Karpas-422 (cell line): Measurements from ENCODE around the gene BTC. TPM values are rescaled to one million over a fixed set of nuclear protein-coding genes. Genes with fewer than 3 reads are reported as not detected.

ENCODE experiments used
- DNase-seq: peaks from one replicate; pipeline ENCODE4 v3.0.0-alpha.2; 2015
- H2AFZ ChIP-seq: fragments of 200-600 bp; sonication (generic); 2 replicates; pipeline ENCODE4 v1.6.1; 2014; ENCODE audit warnings: antibody characterized with exemption, low read length, mixed read lengths
- H3K27ac ChIP-seq: fragments of 200-600 bp; sonication (generic); 2 replicates; pipeline ENCODE4 v1.5.1; 2014; ENCODE audit warnings: mild to moderate bottlenecking, low read length, moderate library complexity
- H3K27me3 ChIP-seq: fragments of 200-600 bp; sonication (generic); 2 replicates; pipeline ENCODE4 v1.6.1; 2014; ENCODE audit warnings: low read length, mixed read lengths
- H3K36me3 ChIP-seq: fragments of 200-600 bp; sonication (generic); 2 replicates; pipeline ENCODE4 v1.6.1; 2014; ENCODE audit warnings: low read length, mixed read lengths; ENCODE audit not compliant: insufficient read depth
- H3K4me1 ChIP-seq: fragments of 200-600 bp; sonication (generic); 2 replicates; pipeline ENCODE4 v1.6.1; 2014; ENCODE audit warnings: mild to moderate bottlenecking, low read length, mixed read lengths
- H3K4me2 ChIP-seq: fragments of 200-600 bp; sonication (generic); 2 replicates; pipeline ENCODE4 v1.6.1; 2014; ENCODE audit warnings: low read length, low read depth, mild to moderate bottlenecking; ENCODE audit not compliant: poor library complexity, severe bottlenecking
- H3K4me3 ChIP-seq: fragments of 200-600 bp; sonication (generic); 2 replicates; pipeline ENCODE4 v1.5.1; 2014; ENCODE audit warnings: mild to moderate bottlenecking, antibody characterized with exemption, low read length, mixed read lengths
- H3K79me2 ChIP-seq: fragments of 200-600 bp; sonication (generic); 2 replicates; pipeline ENCODE4 v1.6.1; 2014; ENCODE audit warnings: mild to moderate bottlenecking, low read length, mixed read lengths
- H3K9ac ChIP-seq: fragments of 200-600 bp; sonication (generic); 2 replicates; pipeline ENCODE4 v1.6.0; 2014; ENCODE audit warnings: low read length
- H3K9me2 ChIP-seq: fragments of 200-600 bp; sonication (generic), shearing (Covaris generic); replicated peaks from 2 replicates; pipeline ENCODE4 v1.6.0; 2014; ENCODE audit warnings: mild to moderate bottlenecking, low read length, moderate library complexity; ENCODE audit not compliant: insufficient read depth
- H3K9me3 ChIP-seq: fragments of 300-700, 200-600 bp; sonication (generic); 2 replicates; pipeline ENCODE4 v1.6.1; 2014; ENCODE audit warnings: low read length, mixed read lengths
- H4K20me1 ChIP-seq: fragments of 200-600 bp; sonication (generic); 2 replicates; pipeline ENCODE4 v1.6.1; 2014; ENCODE audit warnings: mild to moderate bottlenecking, antibody characterized with exemption, low read length, low read depth; ENCODE audit not compliant: insufficient read depth
- total RNA-seq: library from RNA; depleted of rRNA; stranded (reverse); fragments of >200 nt; shearing (Covaris generic); gene quantifications from 2 replicates; pipeline ENCODE4 v1.2.3, GENCODE V29; 2014; ENCODE audit warnings: low replicate concordance; rRNA removed

Gene BTC, protein sequence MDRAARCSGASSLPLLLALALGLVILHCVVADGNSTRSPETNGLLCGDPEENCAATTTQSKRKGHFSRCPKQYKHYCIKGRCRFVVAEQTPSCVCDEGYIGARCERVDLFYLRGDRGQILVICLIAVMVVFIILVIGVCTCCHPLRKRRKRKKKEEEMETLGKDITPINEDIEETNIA
- not detected in 2 replicates for total RNA-seq

DNA sequence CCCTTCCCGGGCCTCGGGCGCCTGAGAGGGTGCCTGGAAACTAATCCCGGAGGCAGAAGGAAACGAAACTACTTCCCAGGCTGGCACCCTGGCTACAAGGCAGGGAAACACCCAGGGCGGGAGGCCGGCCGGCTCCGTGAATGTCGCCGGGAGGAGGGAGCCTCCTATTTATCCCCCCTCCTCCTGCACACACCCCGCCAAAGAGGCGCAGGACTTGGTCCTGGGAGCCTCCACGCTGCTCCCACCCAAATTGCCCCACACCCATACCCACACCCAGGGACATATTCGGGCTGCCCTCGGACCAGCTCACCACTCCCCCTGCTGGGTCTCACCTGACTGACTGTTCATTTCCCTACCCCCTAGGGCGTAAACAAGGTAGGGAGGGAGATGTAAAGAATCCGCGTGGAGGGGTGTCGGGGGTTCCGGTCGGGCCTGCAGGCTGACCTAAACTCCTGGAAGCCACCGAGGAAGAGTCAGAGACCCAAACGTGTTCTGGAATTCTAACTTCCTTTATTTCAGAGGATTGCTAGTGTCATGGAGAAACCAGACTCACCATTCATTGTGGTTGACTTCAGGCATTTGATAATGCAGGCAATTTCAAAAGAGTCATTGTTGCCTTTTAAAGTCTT is at the start of gene BTC:
Gene BTC (minus strand): TSS at position 142 of the 629 bp plus-strand sequence. CDS start 198 bp downstream, outside the sequence.
- H3K9ac ChIP-seq = peak within 1 kb of the TSS; percentile 35; the same call in 1 of the 2 replicates
- no peak within 1 kb of the TSS for H2AFZ ChIP-seq
- no peaks in the 10 kb centered on the region for H3K9me2 ChIP-seq
- no peaks in the 10 kb centered on the region for H3K9me3 ChIP-seq
- no peaks in the 10 kb centered on the region for H3K27me3 ChIP-seq
- no peaks in the 10 kb centered on the region for H3K36me3 ChIP-seq
- no peaks in the 10 kb centered on the region for H4K20me1 ChIP-seq
- no peak within 1 kb of the TSS for H3K27ac ChIP-seq
- no peaks in the 10 kb centered on the region for H3K79me2 ChIP-seq
- DNase-seq = no peak
- H3K4me1 ChIP-seq = peaks cover 13% of the 10 kb centered on the region
- H3K4me3 ChIP-seq = peak within 1 kb of the TSS; percentile 50; the same call in 1 of the 2 replicates
- peak within 1 kb of the TSS; percentile 58 for H3K4me2 ChIP-seq

DNA sequence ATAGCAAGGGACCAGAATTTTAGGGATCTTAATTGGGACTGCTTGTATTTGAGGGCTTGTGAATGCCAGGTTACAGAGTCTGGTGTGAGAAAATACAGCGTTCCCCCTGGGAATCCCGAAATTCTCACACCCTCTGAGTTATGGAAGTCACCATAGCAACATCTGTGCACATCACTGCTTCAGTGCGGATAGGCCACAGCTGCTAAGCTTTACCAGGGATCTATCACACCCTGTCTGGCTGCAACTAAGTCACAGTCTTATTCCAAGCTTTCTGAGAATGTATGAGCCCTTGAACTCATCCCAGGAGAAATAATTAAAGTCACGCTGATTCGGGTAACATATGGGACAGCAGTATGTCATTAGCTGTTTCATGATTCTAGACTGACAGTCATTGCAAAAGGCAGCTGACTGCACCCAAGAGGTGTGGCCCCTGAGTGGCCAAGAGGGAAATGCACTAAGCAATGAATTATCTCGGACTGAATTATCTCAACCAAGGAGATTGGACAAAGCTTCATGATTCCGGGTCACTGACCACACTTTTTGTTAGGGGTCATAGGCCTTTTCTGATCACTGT is 46.7 kb upstream of the BTC start:
- no peak for DNase-seq
- Histone ChIP-seq H3K79me2 (no peaks in the 10 kb centered on the region), H3K27me3 (no peaks in the 10 kb centered on the region), H3K4me1 (no peaks in the 10 kb centered on the region), H2AFZ (no peak overlapping the region), H3K9ac (no peak overlapping the region), H3K4me3 (no peak overlapping the region), H3K36me3 (no peaks in the 10 kb centered on the region), H3K9me3 (no peaks in the 10 kb centered on the region), H3K4me2 (no peak overlapping the region), H4K20me1 (no peaks in the 10 kb centered on the region), H3K9me2 (no peaks in the 10 kb centered on the region), H3K27ac (no peak overlapping the region)

DNA sequence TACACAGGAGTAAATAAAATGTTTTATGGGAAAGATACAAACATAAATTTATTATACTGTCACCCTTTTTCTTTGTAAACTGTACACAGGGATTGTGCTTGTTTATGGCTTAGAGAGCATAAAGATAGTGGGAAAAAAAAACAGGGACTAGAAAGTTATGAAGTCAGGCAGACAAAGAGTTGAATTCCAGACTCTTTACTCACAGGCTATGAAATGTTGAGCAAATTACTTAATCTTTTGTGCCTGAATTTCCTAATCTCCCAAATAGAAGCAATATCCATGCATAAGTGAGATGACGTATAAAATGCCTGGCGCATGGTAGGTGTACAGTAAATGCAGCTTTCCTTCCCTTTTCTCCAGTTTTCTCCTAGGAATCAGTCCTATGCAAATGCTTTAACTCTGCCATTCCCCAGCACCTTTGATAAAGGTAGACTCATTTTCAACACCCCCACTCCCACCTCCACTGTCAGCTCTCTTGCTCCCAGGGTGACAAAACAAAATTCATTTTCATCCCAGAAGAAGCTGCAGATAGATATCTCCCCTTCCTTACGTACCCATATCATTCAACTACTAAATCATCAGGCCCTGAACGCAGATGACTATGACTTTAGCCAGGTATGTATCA is 44.5 kb upstream of the BTC start:
- Histone ChIP-seq H3K9ac (no peak overlapping the region), H3K79me2 (no peaks in the 10 kb centered on the region), H3K4me2 (no peak overlapping the region), H3K4me1 (no peaks in the 10 kb centered on the region), H3K27ac (no peak overlapping the region), H3K36me3 (no peaks in the 10 kb centered on the region), H3K9me2 (no peaks in the 10 kb centered on the region), H2AFZ (no peak overlapping the region), H4K20me1 (no peaks in the 10 kb centered on the region), H3K9me3 (no peaks in the 10 kb centered on the region), H3K4me3 (no peak overlapping the region), H3K27me3 (no peaks in the 10 kb centered on the region)
- DNase-seq = no peak

DNA sequence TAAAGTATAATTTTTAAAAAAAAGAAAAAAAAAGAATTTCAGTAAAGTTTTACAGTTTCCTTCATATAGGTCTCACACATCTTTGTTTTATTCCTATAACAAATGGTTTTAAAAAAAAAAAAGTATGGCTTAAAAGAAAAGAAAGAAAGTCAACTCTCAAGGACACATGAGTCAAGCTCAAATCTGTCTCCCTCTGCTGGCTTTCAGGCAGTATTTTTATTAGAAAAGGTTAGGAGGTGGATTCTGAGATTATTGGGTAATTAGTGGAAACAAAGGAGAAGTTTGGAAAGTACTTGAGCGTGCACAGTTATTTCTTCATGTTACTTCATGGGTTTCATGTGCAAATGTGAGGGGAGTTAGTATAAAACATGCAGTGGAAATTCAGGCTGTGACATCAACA is 36.6 kb upstream of the BTC start:
- DNase-seq = peak; percentile 57

DNA sequence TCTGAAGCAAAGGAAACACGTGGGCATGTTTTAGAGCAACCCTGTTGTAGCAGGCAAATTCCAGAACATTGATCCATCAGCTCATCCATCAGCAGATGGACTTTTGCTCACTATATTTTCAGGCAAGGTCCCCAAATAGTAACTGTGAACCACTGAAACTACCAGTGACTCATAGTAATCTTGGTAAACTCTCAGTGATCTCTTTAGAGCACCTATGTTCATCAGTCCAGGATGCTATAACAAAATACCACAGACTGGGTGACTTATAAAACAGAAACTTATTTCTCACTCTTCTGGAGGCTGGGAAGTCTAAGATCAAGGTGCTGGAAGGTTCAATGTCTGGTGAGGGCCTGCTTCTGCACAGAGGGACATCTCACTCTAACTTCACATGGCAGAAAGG is 28.9 kb upstream of the BTC start:
- no peaks in the 10 kb centered on the region for H4K20me1 ChIP-seq
- no peak for DNase-seq

More for the DNA sequence above, 36.6 kb upstream of the BTC start:
- Histone ChIP-seq H3K4me1 (no peaks in the 10 kb centered on the region), H3K9ac (no peak overlapping the region), H3K27me3 (no peaks in the 10 kb centered on the region), H3K36me3 (no peaks in the 10 kb centered on the region), H3K4me3 (no peak overlapping the region), H4K20me1 (no peaks in the 10 kb centered on the region), H2AFZ (no peak overlapping the region), H3K9me2 (peaks cover 4% of the 10 kb centered on the region; the same call in 1 of the 2 replicates), H3K9me3 (no peaks in the 10 kb centered on the region), H3K79me2 (no peaks in the 10 kb centered on the region), H3K27ac (no peak overlapping the region), H3K4me2 (no peak overlapping the region)

DNA sequence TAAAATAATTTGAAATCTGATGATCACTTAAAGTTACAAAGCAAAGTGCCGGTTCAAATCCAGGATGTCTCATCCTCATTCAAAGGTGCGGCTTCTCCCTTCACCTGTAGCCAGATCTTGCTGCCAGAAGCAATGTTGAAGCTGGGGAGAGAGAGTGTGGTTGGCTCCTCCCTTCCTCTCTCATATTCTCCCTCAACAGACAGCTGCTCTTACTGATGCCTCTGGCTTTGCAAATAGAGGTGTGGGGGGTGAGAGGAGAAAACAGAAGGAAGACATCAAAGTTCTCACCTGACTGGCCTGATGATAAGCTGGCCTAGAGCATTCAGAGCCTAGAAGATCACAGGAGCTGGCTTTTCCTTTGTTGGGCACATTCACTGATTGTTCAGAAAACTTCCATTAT is 28.3 kb upstream of the BTC start:
- Histone ChIP-seq H3K27ac (no peak overlapping the region), H3K9me2 (no peaks in the 10 kb centered on the region), H3K36me3 (no peaks in the 10 kb centered on the region), H2AFZ (no peak overlapping the region), H3K4me2 (no peak overlapping the region), H3K27me3 (no peaks in the 10 kb centered on the region), H3K4me1 (no peaks in the 10 kb centered on the region), H3K9ac (no peak overlapping the region), H4K20me1 (no peaks in the 10 kb centered on the region), H3K4me3 (no peak overlapping the region), H3K9me3 (no peaks in the 10 kb centered on the region), H3K79me2 (no peaks in the 10 kb centered on the region)
- no peak for DNase-seq

More for the DNA sequence above, 28.9 kb upstream of the BTC start:
- Histone ChIP-seq H3K27ac (no peak overlapping the region), H3K4me1 (no peaks in the 10 kb centered on the region), H2AFZ (no peak overlapping the region), H3K9ac (no peak overlapping the region), H3K79me2 (no peaks in the 10 kb centered on the region), H3K4me2 (no peak overlapping the region), H3K27me3 (no peaks in the 10 kb centered on the region), H3K36me3 (no peaks in the 10 kb centered on the region), H3K9me3 (no peaks in the 10 kb centered on the region), H3K4me3 (no peak overlapping the region), H3K9me2 (no peaks in the 10 kb centered on the region)

DNA sequence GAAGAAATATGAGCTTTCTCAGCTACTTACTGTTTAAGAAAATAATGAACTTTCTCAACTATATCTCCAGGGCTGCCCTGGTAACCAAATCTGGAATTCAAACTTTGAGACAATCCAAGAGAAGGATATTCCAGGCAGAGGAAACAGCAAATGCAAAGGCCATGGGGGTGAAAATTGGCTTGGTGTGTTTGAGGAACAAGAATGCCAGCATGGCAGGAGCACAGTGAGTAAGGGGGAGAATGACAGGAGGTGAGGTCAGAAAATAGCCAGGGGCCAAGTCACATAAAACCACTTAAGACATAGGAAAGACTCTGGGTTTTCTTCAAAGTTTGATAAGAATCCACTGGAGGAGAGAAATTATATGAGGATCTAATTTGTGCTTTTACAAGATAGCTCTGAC is 27.2 kb upstream of the BTC start:
- Histone ChIP-seq H3K4me2 (no peak overlapping the region), H3K9me2 (no peaks in the 10 kb centered on the region), H3K36me3 (no peaks in the 10 kb centered on the region), H3K27ac (no peak overlapping the region), H3K9ac (no peak overlapping the region), H3K9me3 (no peaks in the 10 kb centered on the region), H2AFZ (no peak overlapping the region), H4K20me1 (no peaks in the 10 kb centered on the region), H3K79me2 (no peaks in the 10 kb centered on the region), H3K4me1 (no peaks in the 10 kb centered on the region), H3K27me3 (no peaks in the 10 kb centered on the region), H3K4me3 (no peak overlapping the region)
- no peak for DNase-seq

DNA sequence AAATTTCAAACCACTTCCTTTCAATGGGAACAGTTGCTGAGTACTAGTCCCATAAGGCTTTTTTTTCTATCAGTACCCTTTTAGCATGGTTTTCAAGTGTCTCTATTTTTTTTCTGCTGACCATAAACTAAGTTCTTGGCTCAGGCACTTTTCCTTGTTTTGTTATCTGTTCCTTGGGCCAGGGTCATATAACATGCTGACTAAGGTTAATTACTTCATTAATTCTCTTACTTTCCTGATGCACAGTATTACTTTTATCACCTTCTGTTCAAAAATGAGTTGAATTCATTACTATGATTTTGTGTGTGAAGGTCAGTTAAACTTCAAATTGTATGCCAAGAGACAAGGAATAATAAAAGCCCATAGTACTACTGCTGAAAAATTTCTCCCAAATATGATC is 19.7 kb upstream of the BTC start:
- no peak overlapping the region for H2AFZ ChIP-seq
- no peaks in the 10 kb centered on the region for H3K36me3 ChIP-seq
- H4K20me1 ChIP-seq = no peaks in the 10 kb centered on the region
- no peak for DNase-seq
- no peaks in the 10 kb centered on the region for H3K4me1 ChIP-seq
- H3K4me2 ChIP-seq = no peak overlapping the region
- no peaks in the 10 kb centered on the region for H3K79me2 ChIP-seq
- no peak overlapping the region for H3K9ac ChIP-seq
- H3K9me3 ChIP-seq = no peaks in the 10 kb centered on the region
- H3K27me3 ChIP-seq = no peaks in the 10 kb centered on the region
- H3K4me3 ChIP-seq = no peak overlapping the region
- no peaks in the 10 kb centered on the region for H3K9me2 ChIP-seq
- no peak overlapping the region for H3K27ac ChIP-seq
